Smooth muscle cell (in vitro differentiated cells): Measurements from ENCODE around the gene AHI1. TPM values are rescaled to one million over a fixed set of nuclear protein-coding genes. Genes with fewer than 3 reads are reported as not detected.

ENCODE experiments used
- DNase-seq: peaks from one replicate; lab custom pipeline; 2025; ENCODE audit not compliant: unreplicated experiment; lab: John Stamatoyannopoulos, UW
- H2AFZ ChIP-seq: fragments of 200-600 bp; sonication (generic); 2 replicates; pipeline ENCODE4 v1.6.0; 2016; ENCODE audit warnings: antibody characterized with exemption, low read depth, mild to moderate bottlenecking
- H3F3A ChIP-seq: fragments of 200-600 bp; sonication (generic); 2 replicates; pipeline ENCODE4 v1.6.0; 2017; ENCODE audit warnings: antibody characterized with exemption, low read depth
- H3K27ac ChIP-seq: fragments of 200-600 bp; sonication (generic); 2 replicates; pipeline ENCODE4 v1.5.1; 2016; ENCODE audit warnings: low read depth, mild to moderate bottlenecking
- H3K27me3 ChIP-seq: fragments of 200-600 bp; sonication (generic); 2 replicates; pipeline ENCODE4 v1.6.1; 2016; ENCODE audit warnings: low read depth, mild to moderate bottlenecking
- H3K36me3 ChIP-seq: fragments of 200-600 bp; sonication (generic); 2 replicates; pipeline ENCODE4 v1.5.1; 2016; ENCODE audit warnings: low read depth
- H3K4me1 ChIP-seq: fragments of 200-600 bp; sonication (generic); 2 replicates; pipeline ENCODE4 v1.5.1; 2016; ENCODE audit warnings: low read depth
- H3K4me2 ChIP-seq: fragments of 200-600 bp; sonication (generic); 2 replicates; pipeline ENCODE4 v1.6.0; 2016; ENCODE audit warnings: mild to moderate bottlenecking
- H3K4me3 ChIP-seq: fragments of 200-600 bp; sonication (generic); 2 replicates; pipeline ENCODE4 v1.5.1; 2016; ENCODE audit warnings: mild to moderate bottlenecking
- H3K79me2 ChIP-seq: fragments of 200-600 bp; sonication (generic); 2 replicates; pipeline ENCODE4 v1.6.0; 2016; ENCODE audit warnings: low read depth, mild to moderate bottlenecking
- H3K9ac ChIP-seq: fragments of 200-600 bp; sonication (generic); 2 replicates; pipeline ENCODE4 v1.6.0; 2016; ENCODE audit warnings: low read depth
- H3K9me3 ChIP-seq: fragments of 200-600 bp; sonication (generic); replicated peaks from 2 replicates; pipeline ENCODE4 v1.5.1; 2016; ENCODE audit warnings: low read depth
- H4K20me1 ChIP-seq: fragments of 200-600 bp; sonication (generic); 2 replicates; pipeline ENCODE4 v1.6.0; 2016; ENCODE audit warnings: low read depth
- CTCF ChIP-seq: fragments of 200-600 bp; sonication (generic); IDR thresholded peaks from 2 replicates; pipeline ENCODE4 v1.5.1; 2017; ENCODE audit warnings: borderline replicate concordance, mild to moderate bottlenecking, antibody characterized with exemption; ENCODE audit not compliant: insufficient read depth, poor library complexity, severe bottlenecking
- WGBS: methylation state at CpG from one replicate; pipeline ENCODE4 v1.1.7; 2016; ENCODE audit warnings: low lambda C conversion rate; 5-methylcytosine and 5-hydroxymethylcytosine counted together
- polyA plus RNA-seq: library from polyadenylated mRNA; unstranded; fragments of >200 nt; fragmentation: Nextera tagmentation; extraction: Ambion mirVana; gene quantifications from 2 replicates; pipeline ENCODE4 v1.2.1, GENCODE V29; 2016
- total RNA-seq: library from RNA; depleted of rRNA; stranded (reverse); fragments of >200 nt; gene quantifications from 2 replicates; pipeline ENCODE4 v1.2.3, GENCODE V29; 2014

AHI1 gene
- total and polyA plus RNA-seq, 2 experiments from 2014 or later = 16.0 to 18.8 TPM

- Histone ChIP-seq H3K4me2 (no peak overlapping the region), H3F3A (no peaks in the 10 kb centered on the region), H3K9me3 (no peaks in the 10 kb centered on the region), H3K4me1 (no peaks in the 10 kb centered on the region), H4K20me1 (no peaks in the 10 kb centered on the region), H3K9ac (no peak overlapping the region), H3K79me2 (peaks cover 6% of the 10 kb centered on the region), H3K27ac (no peak overlapping the region), H3K27me3 (no peaks in the 10 kb centered on the region), H3K4me3 (no peak overlapping the region), H2AFZ (no peak overlapping the region), H3K36me3 (peaks cover 4% of the 10 kb centered on the region)
- no peak for TF ChIP-seq CTCF
- no peak for DNase-seq
Measured at GRCh38 chr6:135474362-135474761, 23.2 kb downstream of the AHI1 start.

GRCh38 chr6:135465903-135466302 lies 31.6 kb downstream of the AHI1 start:
- no peak overlapping the region for H3K27ac ChIP-seq
- no peaks in the 10 kb centered on the region for H3K27me3 ChIP-seq
- 95% methylated on average over 4 of the region's 4 CpGs for WGBS
- H2AFZ ChIP-seq = no peak overlapping the region
- H3F3A ChIP-seq = no peaks in the 10 kb centered on the region
- H4K20me1 ChIP-seq = no peaks in the 10 kb centered on the region
- TF ChIP-seq CTCF = no peak
- no peaks in the 10 kb centered on the region for H3K4me1 ChIP-seq
- no peak overlapping the region for H3K9ac ChIP-seq
- peaks cover 6% of the 10 kb centered on the region for H3K79me2 ChIP-seq
- H3K4me2 ChIP-seq = no peak overlapping the region
- H3K4me3 ChIP-seq = no peak overlapping the region
- peaks cover 18% of the 10 kb centered on the region for H3K36me3 ChIP-seq
- H3K9me3 ChIP-seq = no peaks in the 10 kb centered on the region
- no peak for DNase-seq

GRCh38 chr6:135465307-135465706 lies 32.2 kb downstream of the AHI1 start:
- Histone ChIP-seq H4K20me1 (no peaks in the 10 kb centered on the region), H3K4me2 (no peak overlapping the region), H2AFZ (no peak overlapping the region), H3K4me1 (no peaks in the 10 kb centered on the region), H3K4me3 (no peak overlapping the region), H3K79me2 (peaks cover 6% of the 10 kb centered on the region), H3K9ac (no peak overlapping the region), H3F3A (no peaks in the 10 kb centered on the region), H3K36me3 (peaks cover 18% of the 10 kb centered on the region), H3K27me3 (no peaks in the 10 kb centered on the region), H3K27ac (no peak overlapping the region), H3K9me3 (no peaks in the 10 kb centered on the region)
- WGBS = 100% methylated on average over 1 of the region's 1 CpG
- TF ChIP-seq CTCF = no peak
- DNase-seq = no peak

- WGBS = 100% methylated on average over 1 of the region's 1 CpG
Measured at GRCh38 chr6:135464634-135465033, 32.9 kb downstream of the AHI1 start.

More at GRCh38 chr6:135464634-135465033, 32.9 kb downstream of the AHI1 start:
- Histone ChIP-seq H3K27ac (no peak overlapping the region), H3K9ac (no peak overlapping the region), H3K4me2 (no peak overlapping the region), H3K4me3 (no peak overlapping the region), H3K79me2 (peaks cover 3% of the 10 kb centered on the region), H3K27me3 (no peaks in the 10 kb centered on the region), H3K4me1 (no peaks in the 10 kb centered on the region), H4K20me1 (no peaks in the 10 kb centered on the region), H3K9me3 (no peaks in the 10 kb centered on the region), H3F3A (no peaks in the 10 kb centered on the region), H3K36me3 (peaks cover 18% of the 10 kb centered on the region), H2AFZ (no peak overlapping the region)
- no peak for TF ChIP-seq CTCF
- no peak for DNase-seq
